ENCODE results near the gene TRIM46. TPM values are rescaled to one million over a fixed set of nuclear protein-coding genes. Genes with fewer than 3 reads are reported as not detected.

Gene TRIM46
- total and polyA plus RNA-seq, 9 of the 15 experiments (the other 6 are each of a cell fraction or from before 2014, with no cell fraction given): 0.05 to 0.60 (median 0.16) TPM; not detected in 3

- TF ChIP-seq ZNF165 (CRISPR knock-in tag; IDR thresholded peaks at IDR 0.05; ENCODE audit: borderline replicate concordance) (no peak), L3MBTL2 (IDR thresholded peaks at IDR 0.05) (peak; percentile 55), SREBF2 (CRISPR knock-in tag; IDR thresholded peaks at IDR 0.05) (no peak), HMGN3 (IDR thresholded peaks at IDR 0.05; ENCODE audit: borderline replicate concordance, extremely low read depth, insufficient read length, low read depth, low read length) (peak; percentile 35), E2F1 (CRISPR knock-in tag; IDR thresholded peaks at IDR 0.05) (no peak), KDM5B (IDR thresholded peaks at IDR 0.05; ENCODE audit: insufficient replicate concordance, low read depth, low read length) (peak; percentile 38), ATF6 (CRISPR knock-in tag; IDR thresholded peaks at IDR 0.05) (no peak), RB1 (IDR thresholded peaks at IDR 0.05; ENCODE audit: low read depth) (peak; percentile 13; the same call in 1 of the 2 replicates), MGA (IDR thresholded peaks at IDR 0.05) (peak; percentile 44; the same call in 1 of the 2 replicates), PHF8 (IDR thresholded peaks at IDR 0.05; ENCODE audit: borderline replicate concordance, low read length) (0 out of 2 replicates have a peak, but pooled peaks have one; percentile 15)
Observed at GRCh38 chr1:155127105-155127966, 46.3 kb upstream of the TRIM46 start, which contains the start of gene EFNA1 (continued).
